Common myeloid progenitor, CD34-positive (primary cell): Measurements from ENCODE around the gene URB2.
"Not testable (repeated sequence)": the region's sequence is repeated elsewhere in the genome, so short reads cannot be mapped to it uniquely, and the experiment has no call there.

Source experiments
- CTCF ChIA-PET: fragments of 350-600 bp; sonication (Branson Sonifier 250); formaldehyde crosslinking; loops from one replicate; lab custom pipeline; 2021; ENCODE audit warnings: antibody characterized with exemption; lab: Charles Lee
- POLR2A ChIA-PET: fragments of 350-600 bp; sonication (Branson Sonifier 250); formaldehyde crosslinking; loops from one replicate; lab custom pipeline; 2021; ENCODE audit warnings: antibody characterized with exemption; lab: Charles Lee
- DNase-seq, 3 donors: peaks; one replicate each; pipeline versions ENCODE4 v3.0.0 to v3.0.0-alpha.2; 2013
- H3K27ac ChIP-seq, 2 experiments: 1 replicate in 1 of 2; 2 replicates in 1 of 2; pipeline ENCODE4 v1.7.0; 2013; ENCODE audit warnings: inconsistent platforms in 2 of 2, low read length in 2 of 2, mild to moderate bottlenecking in 2 of 2, low read depth in 1 of 2, moderate library complexity in 1 of 2; ENCODE audit not compliant: severe bottlenecking in 2 of 2, insufficient read depth in 1 of 2, poor library complexity in 1 of 2
- H3K27me3 ChIP-seq, 5 experiments: replicated peaks in 2 of 5; 1 replicate in 3 of 5; 2 replicates in 2 of 5; pipeline versions ENCODE4 v1.6.1 to v1.7.0; 2013; ENCODE audit warnings: low read length in 4 of 5, mild to moderate bottlenecking in 2 of 5, moderate library complexity in 2 of 5, inconsistent platforms in 1 of 5; ENCODE audit not compliant: insufficient read depth in 5 of 5, control insufficient read depth in 4 of 5
- H3K36me3 ChIP-seq, 4 experiments: 1 replicate in 2 of 4; 2 replicates in 2 of 4; pipeline versions ENCODE4 v1.6.1 to v1.7.0; 2013; ENCODE audit warnings: low read length in 3 of 4, control low read depth in 1 of 4, mild to moderate bottlenecking in 1 of 4; ENCODE audit not compliant: control insufficient read depth in 4 of 4, insufficient read depth in 4 of 4
- H3K4me1 ChIP-seq, 4 experiments: 1 replicate in 3 of 4; 2 replicates in 1 of 4; pipeline versions ENCODE4 v1.6.1 to v1.7.1; 2013; ENCODE audit warnings: low read length in 3 of 4, mild to moderate bottlenecking in 3 of 4, control low read depth in 1 of 4, inconsistent platforms in 1 of 4, moderate library complexity in 1 of 4; ENCODE audit not compliant: control insufficient read depth in 4 of 4, insufficient read depth in 4 of 4; ENCODE audit errors: control extremely low read depth in 1 of 4
- H3K4me3 ChIP-seq, 7 experiments: 1 replicate in 4 of 7; 2 replicates in 3 of 7; pipeline versions ENCODE4 v1.5.1 to v1.7.0; 2013; ENCODE audit warnings: mild to moderate bottlenecking in 7 of 7, low read length in 6 of 7, moderate library complexity in 6 of 7, inconsistent platforms in 2 of 7, low read depth in 2 of 7, control low read depth in 1 of 7; ENCODE audit not compliant: insufficient read depth in 4 of 7, control insufficient read depth in 1 of 7; ENCODE audit errors: extremely low read depth in 1 of 7
- H3K9me3 ChIP-seq, 5 experiments: 1 replicate in 4 of 5; 2 replicates in 1 of 5; pipeline versions ENCODE4 v1.6.1 to v1.7.1; 2013; ENCODE audit warnings: low read length in 4 of 5, mild to moderate bottlenecking in 2 of 5, inconsistent platforms in 1 of 5, low read depth in 1 of 5, moderate library complexity in 1 of 5; ENCODE audit not compliant: control insufficient read depth in 4 of 5, insufficient read depth in 2 of 5; ENCODE audit errors: control extremely low read depth in 1 of 5
- WGBS: methylation state at CpG from one replicate; pipeline ENCODE4 v1.1.5; 2013; ENCODE audit not compliant: insufficient coverage; 5-methylcytosine and 5-hydroxymethylcytosine counted together

The URB2 gene

DNA sequence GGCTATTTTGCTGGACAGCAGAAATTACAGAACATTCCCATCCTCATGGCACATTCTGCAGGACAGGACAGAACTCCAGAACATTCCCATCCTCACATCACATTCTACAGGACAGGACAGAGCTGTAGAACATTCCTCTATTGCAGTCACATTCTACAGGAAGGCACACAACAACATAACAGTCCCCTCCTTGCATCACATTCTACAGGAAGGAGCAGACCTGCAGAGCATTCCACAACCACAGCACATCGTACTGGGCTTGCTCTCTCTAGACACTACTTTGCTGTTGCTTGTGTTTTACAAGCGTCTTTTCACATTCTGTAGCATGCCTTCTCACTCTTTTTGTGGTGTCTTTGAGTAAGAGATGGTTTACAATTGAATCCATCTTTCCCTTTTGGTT is 40.7 kb upstream of the URB2 start:
- ChIA-PET POLR2A (no interaction called here), CTCF (no interaction called here)
- WGBS: no CpG with 5 or more reads among the region's 2 CpGs
- no peaks in the 10 kb centered on the region for H3K36me3 ChIP-seq
- no peaks in the 10 kb centered on the region for H3K27me3 ChIP-seq
- H3K4me3 ChIP-seq: no peak overlapping the region
- peaks cover 0 to 3% (median 0%) of the 10 kb centered on the region in 4 experiments for H3K4me1 ChIP-seq
- DNase-seq: no peak
- H3K27ac ChIP-seq: no peak overlapping the region
- H3K9me3 ChIP-seq: no peaks in the 10 kb centered on the region

GRCh38 chr1:229590119-229590518 is 35.9 kb upstream of the URB2 start:
- Histone ChIP-seq H3K36me3 (peaks cover 14 to 28% (median 22%) of the 10 kb centered on the region in 4 experiments), H3K4me1 (no peaks in the 10 kb centered on the region), H3K27ac (no peak overlapping the region), H3K4me3 (no peak overlapping the region), H3K27me3 (no peaks in the 10 kb centered on the region), H3K9me3 (no peaks in the 10 kb centered on the region)
- WGBS: 100% methylated on average over 2 of the region's 5 CpGs
- ChIA-PET CTCF (no interaction called here), POLR2A (no interaction called here)
- DNase-seq: no peak

- Histone ChIP-seq H3K27ac (no peak overlapping the region), H3K4me1 (no peaks in the 10 kb centered on the region), H3K4me3 (no peak overlapping the region), H3K9me3 (no peaks in the 10 kb centered on the region), H3K36me3 (peaks cover 15 to 43% (median 27%) of the 10 kb centered on the region in 4 experiments), H3K27me3 (no peaks in the 10 kb centered on the region)
- CTCF ChIA-PET: no interaction called here
- POLR2A ChIA-PET: no interaction called here
- WGBS: 100% methylated on average over 5 of the region's 12 CpGs
- no peak for DNase-seq
These were observed 32.2 kb upstream of the URB2 start for GRCh38 chr1:229593800-229594199.

- Histone ChIP-seq H3K9me3 (no peaks in the 10 kb centered on the region), H3K4me1 (no peaks in the 10 kb centered on the region), H3K27me3 (no peaks in the 10 kb centered on the region), H3K36me3 (peaks cover 15 to 46% (median 30%) of the 10 kb centered on the region in 4 experiments), H3K27ac (no peak overlapping the region), H3K4me3 (no peak overlapping the region)
- ChIA-PET POLR2A (no interaction called here), CTCF (no interaction called here)
- WGBS: 98% methylated on average over 34 of the region's 34 CpGs
- DNase-seq: no peak
These were observed 31.6 kb upstream of the URB2 start for GRCh38 chr1:229594227-229595008.

DNA sequence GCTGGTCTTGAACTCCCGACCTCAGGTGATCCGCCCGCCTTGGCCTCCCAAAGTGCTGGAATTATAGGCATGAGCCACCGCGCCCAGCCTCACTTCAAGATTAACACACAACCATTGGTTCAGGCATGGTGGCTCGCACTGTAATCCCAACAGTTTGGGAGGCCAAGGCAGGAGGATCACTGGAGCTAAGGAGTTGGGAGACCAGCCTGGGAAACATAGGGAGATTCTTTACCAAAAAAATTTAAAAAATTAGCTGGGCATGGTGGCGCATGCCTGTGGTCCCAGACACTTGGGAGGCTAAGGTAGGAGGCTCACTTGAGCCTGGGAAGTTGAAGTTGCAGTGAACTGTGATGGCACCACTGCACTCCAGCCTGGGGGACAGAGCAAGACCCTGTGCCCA is 30.2 kb upstream of the URB2 start:
- H3K27me3 ChIP-seq, H3K27ac ChIP-seq, H3K9me3 ChIP-seq, DNase-seq, H3K4me1 ChIP-seq, H3K4me3 ChIP-seq, CTCF ChIA-PET: not testable (repeated sequence)
- POLR2A ChIA-PET: interaction anchor here (0.7 kb wide), 1 partner anchor 623 kb away, joined by 3 read pairs; no protein-coding TSS in a partner anchor
- peaks cover 20 to 60% (median 34%) of the 10 kb centered on the region in 4 experiments for H3K36me3 ChIP-seq
- WGBS: 100% methylated on average over 2 of the region's 7 CpGs

GRCh38 chr1:229596925-229597699 is 28.9 kb upstream of the URB2 start:
- H3K27ac ChIP-seq: no peak overlapping the region
- ChIA-PET CTCF (interaction anchor here (0.6 to 1.7 kb wide), 3 partner anchors 9 to 40 kb away, joined by 3 to 4 read pairs (median 3); no protein-coding TSS in a partner anchor), POLR2A (no interaction called here)
- no peak overlapping the region for H3K4me3 ChIP-seq
- no peaks in the 10 kb centered on the region for H3K27me3 ChIP-seq
- H3K4me1 ChIP-seq: peaks cover 0 to 5% (median 0%) of the 10 kb centered on the region in 4 experiments
- DNase-seq: no peak
- WGBS: 97% methylated on average over 2 of the region's 7 CpGs
- no peaks in the 10 kb centered on the region for H3K9me3 ChIP-seq
- peaks cover 21 to 70% (median 42%) of the 10 kb centered on the region in 4 experiments for H3K36me3 ChIP-seq

- CTCF ChIA-PET: interaction anchor here (0.6 to 1.7 kb wide), 3 partner anchors 8 to 41 kb away, joined by 3 to 4 read pairs (median 3); no protein-coding TSS in a partner anchor
- no peaks in the 10 kb centered on the region for H3K9me3 ChIP-seq
- H3K4me3 ChIP-seq: no peak overlapping the region
- DNase-seq: no peak
- H3K4me1 ChIP-seq: peaks cover 0 to 5% (median 0%) of the 10 kb centered on the region in 4 experiments
- peaks cover 28 to 72% (median 46%) of the 10 kb centered on the region in 4 experiments for H3K36me3 ChIP-seq
- H3K27me3 ChIP-seq: no peaks in the 10 kb centered on the region
- WGBS: 100% methylated on average over 2 of the region's 3 CpGs
- no peak overlapping the region for H3K27ac ChIP-seq
- POLR2A ChIA-PET: no interaction called here
These were observed 28.2 kb upstream of the URB2 start for GRCh38 chr1:229597877-229598276.
